Measurements from ENCODE around the gene KDM2A.

KDM2A gene

DNA sequence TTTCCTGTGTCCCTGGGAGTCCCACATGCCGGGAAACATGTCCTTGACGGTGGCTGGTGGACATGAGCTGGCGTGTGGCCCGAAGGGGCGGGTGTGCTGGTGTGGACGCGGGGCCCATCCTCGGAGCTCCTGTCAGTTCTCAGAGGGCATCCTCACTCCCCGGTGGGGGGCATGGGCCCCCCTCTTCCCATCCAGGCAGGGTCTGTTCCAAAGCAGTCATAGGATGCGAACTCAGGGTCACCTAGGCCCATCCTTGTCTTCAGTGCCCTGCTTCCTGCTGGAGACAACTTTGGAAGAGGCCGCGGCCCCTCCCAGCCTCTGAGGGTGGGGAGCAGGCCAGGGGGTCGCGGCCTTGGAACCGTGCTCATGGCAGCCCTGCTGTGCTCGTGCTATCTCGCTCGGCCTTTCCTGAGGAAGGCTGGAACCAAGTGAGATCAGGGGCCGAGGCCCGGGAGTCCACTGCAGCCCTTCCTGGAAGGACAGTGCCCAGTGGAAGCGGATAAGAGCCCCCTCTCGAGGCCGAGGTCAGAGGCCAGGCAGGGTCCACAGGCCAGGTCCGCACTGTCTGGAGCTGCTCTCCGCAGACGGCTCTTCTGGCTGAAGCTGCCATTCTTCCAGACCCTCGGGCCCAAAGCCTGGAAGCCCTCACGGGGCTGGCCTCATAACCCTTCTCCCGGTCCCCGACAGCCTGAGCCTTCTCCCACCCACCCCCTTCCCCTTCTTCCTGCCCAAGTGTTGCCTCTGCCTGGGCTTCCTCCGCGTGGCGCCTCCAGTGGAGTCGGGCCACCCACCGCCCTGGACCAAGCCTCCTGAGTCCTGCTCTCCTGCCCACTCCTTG, 155.9 kb downstream of the KDM2A start:
- DNase-seq, result no peak

DNA sequence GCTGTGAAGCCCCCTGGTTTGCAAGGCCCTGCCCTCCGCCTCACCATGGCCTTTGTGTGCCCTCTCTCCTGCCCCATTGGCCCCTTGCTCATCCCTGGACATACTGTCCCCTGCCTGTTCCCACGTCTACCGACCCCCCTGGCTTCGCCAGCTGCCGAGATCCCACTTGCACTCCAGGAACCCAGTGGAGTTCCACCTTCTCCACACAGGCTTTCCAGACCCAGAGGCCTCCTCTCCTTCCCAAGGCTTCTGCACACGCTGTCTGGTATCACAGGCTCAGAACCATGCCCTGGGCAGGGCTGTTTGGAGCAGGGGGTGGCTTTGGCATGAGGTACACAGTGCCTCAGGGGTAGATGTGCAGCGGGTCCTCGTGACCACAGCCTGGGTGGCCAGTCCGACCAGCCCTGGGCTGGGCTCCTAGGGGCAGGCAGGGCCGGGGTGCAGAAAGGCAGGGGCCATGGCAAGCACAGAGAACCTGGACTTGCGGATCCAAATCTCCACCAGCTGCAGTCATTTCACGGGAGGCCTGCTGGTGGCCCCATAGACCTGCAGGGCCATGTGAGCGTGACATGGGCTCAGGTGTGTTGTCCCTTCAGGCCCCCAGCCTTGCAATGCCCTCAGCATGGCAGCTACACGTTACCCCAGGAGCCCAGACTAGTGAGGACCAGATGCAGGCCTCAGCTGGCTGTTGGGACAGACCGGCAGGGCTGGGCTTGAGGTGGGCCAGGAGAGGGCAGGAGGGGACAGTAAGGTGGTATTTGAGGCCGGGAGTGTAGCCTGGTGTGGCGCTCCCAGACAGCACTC, 156.7 kb downstream of the KDM2A start:
- DNase-seq, result no peak

DNA sequence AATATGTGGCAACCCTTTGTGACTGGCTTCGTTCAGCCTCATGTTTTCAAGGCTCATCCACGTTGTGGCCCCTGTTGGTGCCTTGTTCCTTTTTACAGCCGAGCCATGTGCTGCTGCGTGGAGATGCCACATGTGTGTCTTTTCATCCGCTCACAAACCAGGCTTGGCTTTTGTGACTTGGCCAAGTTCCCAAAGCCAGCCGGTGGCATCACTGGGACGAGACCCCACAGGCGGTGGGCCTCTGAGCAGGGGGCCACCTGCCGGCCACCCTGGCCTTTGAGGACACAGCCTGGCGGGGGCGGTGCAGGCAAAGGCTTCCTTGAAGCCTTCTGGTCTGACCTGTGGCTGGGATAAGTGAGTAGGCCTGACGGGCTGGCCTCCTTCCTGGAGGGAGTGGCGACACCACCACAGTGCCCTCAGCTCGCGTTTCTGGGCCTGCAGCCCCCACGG, 157.7 kb downstream of the KDM2A start:
- DNase-seq, result no peak

DNA sequence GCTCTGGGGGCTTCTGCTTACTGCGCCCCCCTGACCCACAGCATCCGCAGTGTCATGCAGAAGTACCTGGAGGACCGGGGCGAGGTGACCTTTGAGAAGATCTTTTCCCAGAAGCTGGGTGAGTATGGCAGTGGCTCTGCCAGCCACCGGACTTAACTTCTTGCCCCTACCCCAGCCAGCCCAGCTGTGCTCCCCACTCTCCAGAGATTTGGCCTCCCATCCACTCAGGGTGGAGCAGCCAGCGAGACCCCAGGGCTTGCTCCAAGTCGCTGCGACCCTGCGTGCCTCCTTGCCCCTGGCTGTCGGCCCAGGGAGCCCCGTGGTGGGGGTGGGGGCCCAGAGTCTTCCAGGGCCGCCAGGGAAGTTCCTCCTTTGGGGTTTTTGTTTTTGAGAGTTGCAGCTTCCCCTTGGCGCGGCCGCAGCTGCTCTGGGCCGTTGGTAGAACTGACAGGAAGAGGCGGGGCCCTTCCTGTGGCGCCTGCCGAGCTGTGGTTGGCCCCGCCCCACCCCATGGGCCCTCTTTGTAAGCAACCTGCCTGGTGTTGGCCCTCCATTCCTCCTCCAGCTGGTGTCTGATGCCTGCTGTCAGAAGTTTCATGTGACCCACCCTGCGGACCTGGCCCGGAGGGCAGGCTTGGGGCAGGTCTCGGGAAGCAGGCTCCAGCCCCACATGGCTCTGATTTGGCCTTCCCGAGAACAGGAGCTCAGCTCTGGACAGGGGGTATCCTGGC, 158.3 kb downstream of the KDM2A start:
- DNase-seq, result peak; percentile 79

DNA sequence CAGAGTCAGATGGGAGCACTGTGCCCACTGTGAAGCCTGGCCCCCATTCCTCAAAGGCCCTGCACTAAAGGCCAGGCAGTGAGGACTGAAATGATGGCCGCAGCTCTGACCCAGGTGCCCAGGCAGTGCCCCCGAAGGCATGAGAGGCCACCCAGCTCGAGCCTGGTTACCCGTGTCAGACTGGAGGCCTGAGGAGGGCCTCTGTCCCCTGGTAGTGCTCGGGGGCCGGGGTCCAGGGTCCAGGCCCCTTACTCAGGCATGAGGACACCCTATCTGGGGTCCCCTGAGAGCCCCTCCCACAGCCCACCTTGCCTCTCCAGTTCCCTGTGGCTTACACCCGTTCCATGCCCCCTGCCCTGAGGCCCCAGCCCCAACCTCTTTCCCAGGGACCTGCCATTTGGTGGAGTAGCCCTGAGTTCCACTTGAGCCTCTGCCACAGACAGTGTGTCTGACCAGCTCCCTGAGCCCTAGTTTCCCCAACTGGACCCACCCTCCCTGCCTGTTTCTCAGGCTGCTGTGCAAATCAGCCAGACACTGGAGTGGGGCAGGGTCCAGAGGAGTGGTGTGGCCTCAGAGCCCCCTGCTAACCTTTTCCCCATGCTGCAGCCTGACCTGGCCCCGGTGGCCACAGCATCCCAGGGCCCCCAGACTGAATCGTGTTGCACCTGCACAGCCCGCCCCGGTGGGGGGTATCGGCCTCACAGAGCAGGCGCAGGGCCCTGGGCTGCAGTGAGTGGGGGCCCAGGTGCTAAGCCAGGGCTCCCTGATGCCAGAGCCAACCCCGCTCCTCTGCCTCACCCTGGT, 159.3 kb downstream of the KDM2A start:
- DNase-seq, result no peak

DNA sequence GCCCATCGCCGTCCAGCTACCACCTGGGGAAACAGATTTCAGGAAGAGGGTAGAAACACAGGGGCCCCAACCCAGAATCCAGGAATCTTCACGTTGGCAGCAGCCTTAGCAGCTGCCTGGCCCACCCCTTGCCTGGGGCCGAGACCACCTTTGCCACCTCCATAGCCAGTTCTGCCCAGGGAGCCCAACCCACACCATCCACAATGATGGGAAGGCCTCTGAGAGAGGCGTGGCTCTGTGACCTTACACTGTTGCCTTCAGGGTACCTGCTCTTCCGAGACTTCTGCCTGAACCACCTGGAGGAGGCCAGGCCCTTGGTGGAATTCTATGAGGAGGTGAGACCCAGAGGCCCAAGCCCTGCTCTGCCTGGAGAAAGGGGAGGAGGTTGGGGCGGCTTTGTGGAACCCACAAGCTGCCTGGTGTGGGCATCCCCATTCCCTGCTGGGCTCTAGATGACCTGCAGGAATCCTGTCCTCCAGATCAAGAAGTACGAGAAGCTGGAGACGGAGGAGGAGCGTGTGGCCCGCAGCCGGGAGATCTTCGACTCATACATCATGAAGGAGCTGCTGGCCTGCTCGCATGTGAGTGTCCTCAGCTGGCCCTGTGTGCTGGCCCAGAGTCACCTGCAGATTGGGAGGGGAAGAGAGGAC, 160.0 kb downstream of the KDM2A start:
- no peak for DNase-seq

DNA sequence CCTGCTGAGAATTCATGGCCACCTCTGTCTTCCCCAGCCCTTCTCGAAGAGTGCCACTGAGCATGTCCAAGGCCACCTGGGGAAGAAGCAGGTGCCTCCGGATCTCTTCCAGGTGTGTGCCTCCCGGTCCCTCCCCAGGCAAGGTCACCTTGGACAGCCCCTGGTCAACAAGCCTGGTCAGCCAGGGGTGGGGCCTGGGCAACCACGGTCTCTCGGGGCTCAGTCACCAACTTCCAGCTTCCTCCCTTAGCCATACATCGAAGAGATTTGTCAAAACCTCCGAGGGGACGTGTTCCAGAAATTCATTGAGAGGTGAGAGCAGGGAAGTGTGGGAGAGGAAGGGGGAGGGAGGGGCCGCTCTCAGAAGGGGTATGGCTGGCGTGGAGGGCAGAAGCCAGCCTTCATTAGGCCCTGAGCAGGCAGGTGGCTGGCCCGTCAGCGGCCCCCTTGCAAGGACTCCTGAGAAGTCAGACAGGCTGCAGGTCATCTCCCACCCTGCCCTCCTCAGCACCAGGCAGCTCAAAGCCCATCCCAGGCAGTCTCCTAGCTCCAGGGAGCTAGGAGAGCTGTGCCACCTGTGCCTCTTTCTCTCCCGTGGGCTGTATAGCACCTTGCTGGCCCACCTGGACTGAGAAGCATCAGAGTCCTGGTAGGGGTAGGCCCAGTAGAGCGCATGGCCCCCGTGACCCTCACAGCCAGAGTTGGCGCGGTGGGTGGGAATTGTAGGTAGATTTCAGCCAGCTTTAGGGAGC, 160.7 kb downstream of the KDM2A start:
- no peak for DNase-seq

DNA sequence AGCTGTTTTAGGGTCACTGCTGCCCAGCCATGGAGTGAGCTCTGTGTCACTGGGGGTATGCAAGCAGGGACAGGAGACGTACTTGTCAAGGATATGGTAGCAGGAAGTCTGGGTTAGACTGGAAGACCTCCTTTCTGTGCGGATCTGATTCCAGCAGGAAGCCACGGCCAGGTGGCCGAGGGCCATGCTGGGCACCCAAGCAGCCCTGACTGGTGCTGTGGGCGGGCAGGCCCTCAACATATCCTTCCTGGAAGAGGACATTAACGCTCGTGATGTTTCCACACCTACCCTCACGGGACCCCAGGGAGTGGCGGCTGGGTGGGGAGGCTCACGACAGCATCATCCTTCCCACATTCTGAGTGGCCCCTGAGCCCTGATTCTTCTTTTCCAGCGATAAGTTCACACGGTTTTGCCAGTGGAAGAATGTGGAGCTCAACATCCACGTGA, 161.3 kb downstream of the KDM2A start:
- no peak for DNase-seq

DNA sequence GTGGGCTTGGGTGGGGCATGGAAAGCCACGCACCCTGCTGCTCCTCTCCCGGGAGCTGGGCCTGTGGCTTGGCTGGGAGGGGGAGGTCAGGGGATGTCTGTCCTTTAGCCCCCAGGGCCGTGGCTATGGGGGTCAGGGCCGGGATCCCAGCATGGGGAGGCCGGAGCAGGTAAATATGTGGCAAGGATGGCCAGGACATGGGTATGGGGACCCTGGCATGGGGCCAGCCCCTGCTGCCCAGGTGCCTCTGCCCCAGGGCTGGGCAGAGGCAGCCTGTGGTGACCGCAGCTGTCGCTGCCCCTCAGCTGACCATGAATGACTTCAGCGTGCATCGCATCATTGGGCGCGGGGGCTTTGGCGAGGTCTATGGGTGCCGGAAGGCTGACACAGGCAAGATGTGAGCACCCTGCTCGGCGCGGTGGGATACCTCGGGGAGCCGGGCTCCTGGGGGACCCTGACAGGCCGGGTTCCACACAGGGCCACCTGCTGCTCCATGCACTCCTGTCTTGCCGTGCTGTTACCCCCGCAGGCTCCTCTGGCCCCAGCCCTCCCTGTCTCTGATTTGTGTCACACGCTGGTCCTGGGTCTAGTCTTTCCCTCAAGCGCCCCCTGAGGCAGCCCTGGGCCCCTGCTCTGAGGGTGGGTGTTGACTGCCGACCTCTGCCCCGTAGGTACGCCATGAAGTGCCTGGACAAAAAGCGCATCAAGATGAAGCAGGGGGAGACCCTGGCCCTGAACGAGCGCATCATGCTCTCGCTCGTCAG, 161.9 kb downstream of the KDM2A start:
- no peak for DNase-seq

DNA sequence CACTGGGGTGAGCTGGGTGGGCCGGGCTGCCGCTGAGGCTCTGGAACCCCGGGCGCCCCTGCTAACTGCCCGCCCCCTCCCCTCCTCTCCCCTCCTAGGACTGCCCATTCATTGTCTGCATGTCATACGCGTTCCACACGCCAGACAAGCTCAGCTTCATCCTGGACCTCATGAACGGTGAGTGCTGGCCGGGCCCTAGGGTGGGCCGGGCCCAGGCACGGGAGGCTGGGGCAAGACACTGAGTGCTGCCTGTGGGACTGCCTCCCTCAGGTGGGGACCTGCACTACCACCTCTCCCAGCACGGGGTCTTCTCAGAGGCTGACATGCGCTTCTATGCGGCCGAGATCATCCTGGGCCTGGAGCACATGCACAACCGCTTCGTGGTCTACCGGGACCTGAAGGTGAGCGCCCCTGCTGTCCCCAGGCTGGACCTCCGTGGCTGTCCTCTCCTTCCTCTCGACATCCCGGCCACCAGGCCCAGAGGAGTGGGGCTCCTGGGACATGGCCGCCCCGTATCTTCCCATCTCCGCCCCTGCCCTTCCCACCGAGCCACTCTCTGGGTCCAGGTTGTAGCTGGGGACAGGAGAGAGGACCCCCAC, 162.6 kb downstream of the KDM2A start:
- DNase-seq, result no peak

DNA sequence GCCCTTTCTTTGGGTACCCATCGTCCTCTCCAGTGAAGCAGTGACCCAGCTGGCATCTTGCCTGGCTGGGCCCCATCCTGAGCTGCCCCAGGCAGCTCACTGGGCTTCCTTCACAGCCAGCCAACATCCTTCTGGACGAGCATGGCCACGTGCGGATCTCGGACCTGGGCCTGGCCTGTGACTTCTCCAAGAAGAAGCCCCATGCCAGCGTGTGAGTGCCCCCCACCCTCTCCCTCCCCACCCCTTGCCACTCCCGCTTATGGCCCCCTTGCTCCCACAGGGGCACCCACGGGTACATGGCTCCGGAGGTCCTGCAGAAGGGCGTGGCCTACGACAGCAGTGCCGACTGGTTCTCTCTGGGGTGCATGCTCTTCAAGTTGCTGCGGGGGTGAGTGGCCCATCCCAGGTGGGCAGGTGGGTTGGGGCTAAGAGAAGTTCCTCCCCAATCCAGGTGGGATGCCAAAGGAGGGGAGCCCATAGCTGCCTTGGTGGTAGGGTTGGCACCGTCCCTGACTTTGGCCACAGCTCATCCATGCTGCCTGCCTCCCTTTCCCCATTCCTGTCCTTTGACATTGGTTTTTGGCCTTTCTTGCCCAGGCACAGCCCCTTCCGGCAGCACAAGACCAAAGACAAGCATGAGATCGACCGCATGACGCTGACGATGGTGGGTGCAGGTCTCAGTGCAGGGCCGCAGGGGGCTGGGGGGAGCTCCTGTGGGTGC, 163.3 kb downstream of the KDM2A start:
- DNase-seq, result no peak

DNA sequence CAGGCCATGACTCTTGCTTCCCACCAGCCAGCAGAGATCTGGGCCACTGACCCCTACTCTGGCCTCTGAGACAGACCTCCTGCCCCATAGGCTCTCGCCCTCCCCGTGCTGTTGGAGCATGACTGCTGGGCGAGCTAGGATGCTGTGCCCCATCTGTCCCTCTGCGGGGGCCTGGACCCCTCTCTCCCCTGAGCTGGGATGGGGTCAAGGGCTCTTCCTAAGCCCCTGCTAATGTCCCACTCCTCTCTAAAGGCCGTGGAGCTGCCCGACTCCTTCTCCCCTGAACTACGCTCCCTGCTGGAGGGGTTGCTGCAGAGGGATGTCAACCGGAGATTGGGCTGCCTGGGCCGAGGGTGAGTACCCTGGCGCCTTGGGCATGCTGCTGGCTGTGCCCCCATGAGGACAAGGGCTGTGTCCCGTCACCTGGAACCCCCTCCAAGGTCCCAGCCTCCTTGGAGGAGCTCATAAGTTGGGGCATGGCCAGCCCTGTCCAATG, 163.9 kb downstream of the KDM2A start:
- DNase-seq, result no peak

DNA sequence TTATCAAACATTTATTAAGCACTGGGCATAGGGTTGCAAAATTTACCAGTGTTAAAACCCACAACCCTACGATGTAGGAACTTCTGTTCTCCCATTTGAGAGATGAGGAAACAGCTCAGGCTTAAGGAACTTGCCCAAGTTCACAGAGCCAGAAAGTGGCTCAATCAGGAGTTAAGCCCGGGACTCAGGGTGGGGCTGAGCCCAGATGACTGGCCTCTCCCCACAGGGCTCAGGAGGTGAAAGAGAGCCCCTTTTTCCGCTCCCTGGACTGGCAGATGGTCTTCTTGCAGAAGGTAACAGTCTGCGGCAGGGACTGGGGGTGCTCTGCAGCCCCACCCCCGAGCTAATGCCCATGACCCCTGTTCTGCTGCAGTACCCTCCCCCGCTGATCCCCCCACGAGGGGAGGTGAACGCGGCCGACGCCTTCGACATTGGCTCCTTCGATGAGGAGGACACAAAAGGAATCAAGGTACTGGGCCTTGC, 164.5 kb downstream of the KDM2A start:
- DNase-seq, result no peak

DNA sequence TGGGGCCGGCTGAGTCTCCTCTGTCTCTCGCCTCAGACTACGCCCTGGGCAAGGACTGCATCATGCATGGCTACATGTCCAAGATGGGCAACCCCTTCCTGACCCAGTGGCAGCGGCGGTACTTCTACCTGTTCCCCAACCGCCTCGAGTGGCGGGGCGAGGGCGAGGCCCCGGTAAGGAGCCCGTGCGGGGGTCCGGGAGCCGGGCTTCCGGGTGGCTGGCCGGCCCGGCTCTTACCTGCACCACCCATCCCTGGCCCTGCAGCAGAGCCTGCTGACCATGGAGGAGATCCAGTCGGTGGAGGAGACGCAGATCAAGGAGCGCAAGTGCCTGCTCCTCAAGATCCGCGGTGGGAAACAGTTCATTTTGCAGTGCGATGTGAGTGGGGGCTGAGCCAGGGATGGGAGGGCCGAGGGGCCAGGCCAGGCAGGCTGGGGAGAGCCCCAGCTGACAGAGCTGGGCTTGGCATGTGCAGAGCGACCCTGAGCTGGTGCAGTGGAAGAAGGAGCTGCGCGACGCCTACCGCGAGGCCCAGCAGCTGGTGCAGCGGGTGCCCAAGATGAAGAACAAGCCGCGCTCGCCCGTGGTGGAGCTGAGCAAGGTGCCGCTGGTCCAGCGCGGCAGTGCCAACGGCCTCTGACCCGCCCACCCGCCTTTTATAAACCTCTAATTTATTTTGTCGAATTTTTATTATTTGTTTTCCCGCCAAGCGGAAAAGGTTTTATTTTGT, 165.9 kb downstream of the KDM2A start:
- DNase-seq, result no peak

DNA sequence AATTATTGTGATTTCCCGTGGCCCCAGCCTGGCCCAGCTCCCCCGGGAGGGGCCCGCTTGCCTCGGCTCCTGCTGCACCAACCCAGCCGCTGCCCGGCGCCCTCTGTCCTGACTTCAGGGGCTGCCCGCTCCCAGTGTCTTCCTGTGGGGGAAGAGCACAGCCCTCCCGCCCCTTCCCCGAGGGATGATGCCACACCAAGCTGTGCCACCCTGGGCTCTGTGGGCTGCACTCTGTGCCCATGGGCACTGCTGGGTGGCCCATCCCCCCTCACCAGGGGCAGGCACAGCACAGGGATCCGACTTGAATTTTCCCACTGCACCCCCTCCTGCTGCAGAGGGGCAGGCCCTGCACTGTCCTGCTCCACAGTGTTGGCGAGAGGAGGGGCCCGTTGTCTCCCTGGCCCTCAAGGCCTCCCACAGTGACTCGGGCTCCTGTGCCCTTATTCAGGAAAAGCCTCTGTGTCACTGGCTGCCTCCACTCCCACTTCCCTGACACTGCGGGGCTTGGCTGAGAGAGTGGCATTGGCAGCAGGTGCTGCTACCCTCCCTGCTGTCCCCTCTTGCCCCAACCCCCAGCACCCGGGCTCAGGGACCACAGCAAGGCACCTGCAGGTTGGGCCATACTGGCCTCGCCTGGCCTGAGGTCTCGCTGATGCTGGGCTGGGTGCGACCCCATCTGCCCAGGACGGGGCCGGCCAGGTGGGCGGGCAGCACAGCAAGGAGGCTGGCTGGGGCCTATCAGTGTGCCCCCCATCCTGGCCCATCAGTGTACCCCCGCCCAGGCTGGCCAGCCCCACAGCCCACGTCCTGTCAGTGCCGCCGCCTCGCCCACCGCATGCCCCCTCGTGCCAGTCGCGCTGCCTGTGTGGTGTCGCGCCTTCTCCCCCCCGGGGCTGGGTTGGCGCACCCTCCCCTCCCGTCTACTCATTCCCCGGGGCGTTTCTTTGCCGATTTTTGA, 166.8 kb downstream of the KDM2A start:
- no peak for DNase-seq

DNA sequence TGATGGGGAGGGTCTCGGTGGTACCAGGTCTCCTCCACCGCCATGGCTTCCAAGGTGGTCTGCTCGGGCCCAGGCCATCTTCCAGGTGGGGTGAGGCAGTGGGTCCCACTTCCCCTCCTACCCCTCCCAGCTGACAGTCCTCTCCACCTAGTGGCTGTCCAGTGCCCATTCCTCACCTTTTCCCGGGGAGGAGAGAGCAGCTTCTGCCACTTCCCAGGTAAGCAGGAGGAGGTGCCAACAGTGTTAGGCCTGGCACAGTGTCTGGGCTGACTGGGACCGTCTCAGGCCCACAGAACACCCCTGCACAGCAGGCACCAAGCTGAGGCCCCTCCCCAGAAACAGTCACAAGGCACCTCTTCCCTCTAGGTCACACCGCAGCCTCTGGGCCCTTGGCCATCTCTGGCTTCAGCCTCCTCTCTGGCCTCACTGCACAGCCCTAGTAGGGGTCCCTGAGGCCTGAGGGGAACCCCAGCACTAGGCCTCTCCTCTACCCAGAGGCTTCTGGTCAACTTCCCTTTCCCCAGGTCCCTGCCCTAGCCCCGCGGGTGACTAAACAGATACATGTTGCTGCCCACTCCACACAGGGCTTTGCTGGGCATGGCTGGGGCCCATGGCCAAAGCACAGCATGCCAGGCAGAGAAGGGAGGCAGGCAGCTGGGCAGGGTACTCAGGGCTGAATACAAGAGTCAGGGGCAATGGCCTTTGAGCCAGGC, 167.7 kb downstream of the KDM2A start:
- no peak for DNase-seq

All from activated CD4-positive, CD25-positive, alpha-beta regulatory T cell treated with anti-CD3 and anti-CD28 coated beads, Interleukin-2, amount 50 U/mL, for 72 hours (primary cell).